HepG2 (cell line): ENCODE results near the gene SULT4A1. TPM values are rescaled to one million over a fixed set of nuclear protein-coding genes. Genes with fewer than 3 reads are reported as not detected.

Source experiments
- ATAC-seq: fragments of 200-7000 bp; cut with Tn5 transposase; 3 replicates; pipeline ENCODE4 v1.9.1; 2020; ENCODE audit warnings: mild to moderate bottlenecking, moderate library complexity
- BruUV-seq: library from RNA; stranded (reverse); fragments of 400-500 nt; replicated peaks from 2 replicates; lab custom pipeline; 2021; lab: Mats Ljungman, UMichigan
- CTCF ChIA-PET: fragments of 300-600 bp; formaldehyde crosslinking; extraction: SDS; loops from one replicate; lab custom pipeline; 2021; ENCODE audit warnings: low total read pairs, inconsistent platforms, low intra/inter-chr PET ratio; lab: Yijun Ruan, JAX
- POLR2A ChIA-PET: fragments of 350-600 bp; sonication (Branson Sonifier 250); formaldehyde crosslinking; loops from one replicate; lab custom pipeline; 2020; ENCODE audit warnings: antibody characterized with exemption, inconsistent platforms; lab: Yijun Ruan, JAX
- DNase-seq: peaks from one replicate; pipeline ENCODE4 v3.0.0-alpha.2; 2015; ENCODE audit warnings: low spot score
- FAIRE-seq: peaks from 3 replicates; lab custom pipeline; 2011; peaks lifted over from hg19 to GRCh38; lab: Jason Lieb, UNC
- H2AFZ ChIP-seq: one replicate; pipeline ENCODE4 v1.6.1; 2011; ENCODE audit warnings: low read length, inconsistent platforms
- H3K27ac ChIP-seq: fragments of 300-600 bp; 3 replicates; pipeline ENCODE4 v1.8.0; 2011; ENCODE audit warnings: mixed run types, mild to moderate bottlenecking, mixed read lengths, low read length, inconsistent platforms; ENCODE audit not compliant: insufficient read depth; ENCODE audit errors: extremely low read length
- H3K27me3 ChIP-seq, 2 experiments: fragments of 200-600 bp in 1 of 2; 2 replicates in 1 of 2; 3 replicates in 1 of 2; pipeline versions ENCODE4 v1.6.0 to v1.8.0; 2011; ENCODE audit warnings: low read length in 2 of 2, mild to moderate bottlenecking in 2 of 2, moderate library complexity in 2 of 2, inconsistent platforms in 1 of 2; ENCODE audit not compliant: insufficient read depth in 2 of 2, control insufficient read depth in 1 of 2
- H3K36me3 ChIP-seq, 2 experiments: fragments of 200-600 bp in 1 of 2; replicated peaks in 1 of 2; 2 replicates in 1 of 2; 3 replicates in 1 of 2; pipeline versions ENCODE4 v1.5.1 to v1.8.0; 2011; ENCODE audit warnings: low read length in 2 of 2, inconsistent platforms in 1 of 2; ENCODE audit not compliant: insufficient read depth in 2 of 2, control insufficient read depth in 1 of 2
- H3K4me1 ChIP-seq: 2 replicates; pipeline ENCODE4 v1.5.1; 2012; ENCODE audit warnings: low read length, inconsistent platforms; ENCODE audit not compliant: insufficient read depth
- H3K4me2 ChIP-seq: 2 replicates; pipeline ENCODE4 v1.6.0; 2011; ENCODE audit warnings: low read depth, low read length, inconsistent platforms
- H3K4me3 ChIP-seq, 3 experiments: fragments of 200-600 bp in 1 of 3; sonication (generic), shearing (Covaris generic) in 1 of 3; replicated peaks in 1 of 3; 2 replicates each; pipeline ENCODE4 v1.5.1; 2011 to 2016; ENCODE audit warnings: low read length in 3 of 3, inconsistent platforms in 2 of 3, low read depth in 2 of 3, mild to moderate bottlenecking in 2 of 3, control low read depth in 1 of 3, mixed read lengths in 1 of 3; ENCODE audit not compliant: insufficient read depth in 1 of 3
- H3K79me2 ChIP-seq: one replicate; pipeline ENCODE4 v1.6.1; 2011; ENCODE audit warnings: low read length, inconsistent platforms; ENCODE audit not compliant: insufficient read depth
- H3K9ac ChIP-seq: 2 replicates; pipeline ENCODE4 v1.6.0; 2011; ENCODE audit warnings: mild to moderate bottlenecking, low read depth, low read length, inconsistent platforms; ENCODE audit not compliant: insufficient read depth
- H3K9me3 ChIP-seq: 2 replicates; pipeline ENCODE4 v1.5.1; 2012; ENCODE audit warnings: mild to moderate bottlenecking, low read length
- H4K20me1 ChIP-seq: 2 replicates; pipeline ENCODE4 v1.6.0; 2011; ENCODE audit warnings: inconsistent platforms, mild to moderate bottlenecking, low read length, moderate library complexity; ENCODE audit not compliant: insufficient read depth
- AGO2 ChIP-seq: fragments of 200-400 bp; formaldehyde crosslinking; optimal IDR thresholded peaks from 2 replicates; pipeline ENCODE3; 2017; ENCODE audit warnings: mild to moderate bottlenecking, low read depth, low read length, moderate library complexity
- ATF4 ChIP-seq, 2 experiments: fragments of 450-650 bp in 1 of 2; sonication (generic) in 1 of 2; formaldehyde crosslinking; IDR thresholded peaks; 2 replicates each; pipeline versions ENCODE4 v1.5.0 to v1.8.0; 2020 to 2022; ENCODE audit warnings: mild to moderate bottlenecking in 1 of 2, missing genetic modification reagents in 1 of 2
- DBP ChIP-seq: sonication (generic); formaldehyde crosslinking; IDR thresholded peaks from 2 replicates; pipeline ENCODE4 v1.4.0; 2020; ENCODE audit warnings: missing genetic modification reagents; ENCODE audit errors: not compliant biosample characterization
- JARID2 ChIP-seq: sonication (generic); formaldehyde crosslinking; IDR thresholded peaks from 2 replicates; pipeline ENCODE4 v1.8.1; 2023; ENCODE audit warnings: missing genetic modification reagents, inconsistent platforms; ENCODE audit not compliant: insufficient replicate concordance
- KLF13 ChIP-seq: sonication (generic); formaldehyde crosslinking; IDR thresholded peaks from 2 replicates; pipeline ENCODE4 v1.4.0; 2020; ENCODE audit warnings: mild to moderate bottlenecking, missing genetic modification reagents
- MEIS2 ChIP-seq: sonication (generic); formaldehyde crosslinking; IDR thresholded peaks from 2 replicates; pipeline ENCODE4 v1.9.0; 2021; ENCODE audit warnings: mild to moderate bottlenecking, missing genetic modification reagents
- NCOA2 ChIP-seq: sonication (generic); formaldehyde crosslinking; IDR thresholded peaks from 2 replicates; pipeline ENCODE4 v1.8.0; 2022; ENCODE audit warnings: inconsistent platforms
- SP1 ChIP-seq, 2 experiments: fragments of 450-650 bp in 1 of 2; sonication (generic) in 1 of 2; formaldehyde crosslinking in 1 of 2; IDR thresholded peaks; 2 replicates each; pipeline versions ENCODE4 v1.4.0 to v1.6.1; 2016 to 2020; ENCODE audit warnings: missing genetic modification reagents in 1 of 2
- SP140L ChIP-seq: sonication (generic); formaldehyde crosslinking; IDR thresholded peaks from 2 replicates; pipeline ENCODE4 v1.4.0; 2020; ENCODE audit warnings: missing genetic modification reagents, borderline replicate concordance
- TERF1 ChIP-seq: sonication (generic); formaldehyde crosslinking; IDR thresholded peaks from 2 replicates; pipeline ENCODE4 v1.8.0; 2022; ENCODE audit warnings: mild to moderate bottlenecking, missing genetic modification reagents, moderate library complexity
- USF2 ChIP-seq, 2 experiments: sonication (generic) in 1 of 2; formaldehyde crosslinking in 1 of 2; IDR thresholded peaks; 2 replicates each; pipeline versions ENCODE4 v1.5.1 to v1.6.1; 2011 to 2020; ENCODE audit warnings: borderline replicate concordance in 1 of 2, low read depth in 1 of 2, low read length in 1 of 2, mild to moderate bottlenecking in 1 of 2, missing genetic modification reagents in 1 of 2, moderate library complexity in 1 of 2
- ZBTB7A ChIP-seq: sonication (generic); formaldehyde crosslinking; IDR thresholded peaks from 2 replicates; pipeline ENCODE4 v1.8.0; 2022; ENCODE audit warnings: mild to moderate bottlenecking, missing genetic modification reagents
- ZFY ChIP-seq: sonication (generic); formaldehyde crosslinking; IDR thresholded peaks from 2 replicates; pipeline ENCODE4 v1.4.0; 2020; ENCODE audit warnings: missing genetic modification reagents
- ZKSCAN8 ChIP-seq: IDR thresholded peaks from 2 replicates; pipeline ENCODE4 v1.6.1; 2016; ENCODE audit warnings: borderline replicate concordance, missing genetic modification reagents, missing compliant biosample characterization
- ZNF143 ChIP-seq: sonication (generic); formaldehyde crosslinking; IDR thresholded peaks from 2 replicates; pipeline ENCODE4 v1.4.0; 2020; ENCODE audit warnings: missing genetic modification reagents
- ZNF512 ChIP-seq: sonication (generic); formaldehyde crosslinking; IDR thresholded peaks from 2 replicates; pipeline ENCODE4 v1.4.0; 2020; ENCODE audit warnings: mild to moderate bottlenecking, missing genetic modification reagents
- ZSCAN29 ChIP-seq: sonication (generic); formaldehyde crosslinking; conservative IDR thresholded peaks from 2 replicates; pipeline ENCODE4 v1.4.0; 2020; ENCODE audit warnings: mild to moderate bottlenecking, missing genetic modification reagents
- WGBS: methylation state at CpG from one replicate; pipeline ENCODE4 v1.1.6; 2017; ENCODE audit warnings: low lambda C conversion rate; 5-methylcytosine and 5-hydroxymethylcytosine counted together
- in situ Hi-C: cut with HindIII; loops from 2 replicates; pipeline ENCODE4 v1.10.0; 2017; ENCODE audit warnings: low pct_unique_long_range_greater_than_20kb; ENCODE audit not compliant: extremely low pct_ligation_motif_present
- intact Hi-C: fragments of 100-400 bp; cut with micrococcal nuclease; formaldehyde crosslinking; loops from one replicate; pipeline ENCODE4 v1.10.0; 2022; ENCODE audit not compliant: unreplicated experiment
- polyA plus RNA-seq, 8 experiments: library from polyadenylated mRNA; depleted of rRNA in 3 of 8; stranded (reverse) in 7 of 8; unstranded in 1 of 8; fragments of >200 nt; fragmentation: Illumina TruSeq in 4 of 8; extraction: Trizol in 4 of 8; gene quantifications; 2 replicates each; pipeline versions ENCODE4 v1.2.1 to v1.2.3, GENCODE V29; 2011 to 2016; ENCODE audit warnings: low read depth in 4 of 8, missing spikeins in 1 of 8, mixed read lengths in 1 of 8; ENCODE audit not compliant: insufficient read depth in 1 of 8
- total RNA-seq, 5 experiments: library from RNA; depleted of rRNA; stranded (reverse); fragments of >200 nt; fragmentation: Illumina TruSeq; extraction: Trizol; gene quantifications; 2 replicates each; pipeline ENCODE4 v1.2.3, GENCODE V29; 2016; ENCODE audit warnings: low read depth in 1 of 5

Gene SULT4A1
- total and polyA plus RNA-seq, 2 of the 13 experiments (the other 11 are each of a cell fraction or from before 2014, with no cell fraction given), result not detected

GRCh38 chr22:43853328-43853931 lies 8.9 kb downstream of the SULT4A1 start:
- Histone ChIP-seq H3K4me3 (no peak overlapping the region), H3K27ac (no peak overlapping the region), H3K9ac (no peak overlapping the region), H3K4me1 (no peaks in the 10 kb centered on the region), H3K36me3 (no peaks in the 10 kb centered on the region), H3K79me2 (no peaks in the 10 kb centered on the region), H3K9me3 (no peaks in the 10 kb centered on the region), H4K20me1 (peaks cover 4% of the 10 kb centered on the region; the same call in 1 of the 2 replicates), H2AFZ (no peak overlapping the region), H3K4me2 (no peak overlapping the region), H3K27me3 (peaks cover 6 to 46% of the 10 kb centered on the region in 2 experiments; a peak in 3 of 5 replicates)
- BruUV-seq, result no TSS peak
- CTCF ChIA-PET, result no interaction called here
- in situ Hi-C loops (no loop called here), intact Hi-C loops (no loop called here)
- FAIRE-seq (no peak), ATAC-seq (no peak), DNase-seq (no peak)
- 8% methylated on average over 3 of the region's 10 CpGs for WGBS
- POLR2A ChIA-PET, result no interaction called here
- no peak for TF ChIP-seq TERF1 (CRISPR knock-in tag)
- no peak for TF ChIP-seq KLF13 (CRISPR knock-in tag)
- no peak for TF ChIP-seq MEIS2
- TF ChIP-seq SP140L (CRISPR knock-in tag), result no peak
- no peak for TF ChIP-seq ZBTB7A (CRISPR knock-in tag)
- TF ChIP-seq ATF4 (CRISPR knock-in tag; IDR thresholded peaks at IDR 0.05), result no peak
- TF ChIP-seq SP1 (IDR thresholded peaks at IDR 0.05), result no peak
- TF ChIP-seq SP1 (CRISPR knock-in tag; IDR thresholded peaks at IDR 0.05), result no peak
- no peak for TF ChIP-seq NCOA2 (CRISPR knock-in tag)
- no peak for TF ChIP-seq DBP (CRISPR knock-in tag)
- TF ChIP-seq USF2 (IDR thresholded peaks at IDR 0.05; ENCODE audit: low read depth, low read length), result no peak
- no peak for TF ChIP-seq USF2 (CRISPR knock-in tag; IDR thresholded peaks at IDR 0.05; ENCODE audit: borderline replicate concordance)
- no peak for TF ChIP-seq AGO2
- TF ChIP-seq ZKSCAN8, result no peak
- TF ChIP-seq ZNF512 (CRISPR knock-in tag), result no peak
- TF ChIP-seq ZSCAN29 (CRISPR knock-in tag), result no peak
- no peak for TF ChIP-seq JARID2
- no peak for TF ChIP-seq ZFY (CRISPR knock-in tag)
- TF ChIP-seq ZNF143, result no peak
